K562 (cell line): Measurements from ENCODE around the gene MAGEA4. TPM values are rescaled to one million over a fixed set of nuclear protein-coding genes. Genes with fewer than 3 reads are reported as not detected.

ENCODE experiments used
- ATAC-seq: fragments of 200-7000 bp; cut with Tn5 transposase; 3 replicates; pipeline ENCODE4 v1.9.1; 2020; ENCODE audit warnings: moderate library complexity
- BruUV-seq: library from RNA; stranded (reverse); fragments of 400-500 nt; replicated peaks from 2 replicates; lab custom pipeline; 2021; lab: Mats Ljungman, UMichigan
- CTCF ChIA-PET: fragments of 300-600 bp; formaldehyde crosslinking; extraction: SDS; loops from one replicate; lab custom pipeline; 2021; ENCODE audit warnings: low intra/inter-chr PET ratio; lab: Yijun Ruan, JAX
- POLR2A ChIA-PET: fragments of 300-600, 350-650 bp; sonication (Branson Sonifier 250); formaldehyde crosslinking; extraction: SDS; loops from one replicate; lab custom pipeline; 2021; ENCODE audit warnings: antibody characterized with exemption, inconsistent platforms; lab: Yijun Ruan, JAX
- DNase-seq, 4 experiments: peaks; one replicate each; pipeline versions ENCODE4 v3.0.0 to v3.0.0-alpha.2; 2011 to 2018; ENCODE audit warnings: low spot score in 3 of 4, mixed read lengths in 3 of 4; ENCODE audit errors: extremely low read depth in 1 of 4
- FAIRE-seq: peaks from 2 replicates; lab custom pipeline; 2011; peaks lifted over from hg19 to GRCh38; lab: Jason Lieb, UNC
- H2AFZ ChIP-seq: 2 replicates; pipeline ENCODE4 v1.6.0; 2011; ENCODE audit warnings: low read depth, low read length, control low read depth, inconsistent platforms
- H3K27ac ChIP-seq: fragments of 200-600 bp; 3 replicates; pipeline ENCODE4 v1.8.0; 2011; ENCODE audit warnings: low read depth, mild to moderate bottlenecking, control low read depth, inconsistent platforms, low read length, moderate library complexity, mixed read lengths; ENCODE audit errors: extremely low read depth
- H3K27me3 ChIP-seq, 2 experiments: fragments of 300-600 bp in 1 of 2; 2 replicates in 1 of 2; 3 replicates in 1 of 2; pipeline versions ENCODE4 v1.6.0 to v1.8.0; 2011; ENCODE audit warnings: inconsistent platforms in 2 of 2, low read length in 2 of 2, mild to moderate bottlenecking in 1 of 2, mixed read lengths in 1 of 2, moderate library complexity in 1 of 2; ENCODE audit not compliant: control insufficient read depth in 2 of 2, insufficient read depth in 2 of 2
- H3K36me3 ChIP-seq: fragments of 300-600 bp; 3 replicates; pipeline ENCODE4 v1.8.0; 2011; ENCODE audit warnings: mild to moderate bottlenecking, low read length, inconsistent platforms; ENCODE audit not compliant: control insufficient read depth, insufficient read depth
- H3K4me1 ChIP-seq, 2 experiments: fragments of 200-600 bp in 1 of 2; replicated peaks in 1 of 2; 2 replicates in 1 of 2; 3 replicates in 1 of 2; pipeline versions ENCODE4 v1.5.1 to v1.8.0; 2011; ENCODE audit warnings: inconsistent platforms in 2 of 2, low read length in 2 of 2, mild to moderate bottlenecking in 1 of 2, mixed read lengths in 1 of 2, moderate library complexity in 1 of 2; ENCODE audit not compliant: control insufficient read depth in 2 of 2, insufficient read depth in 2 of 2
- H3K4me2 ChIP-seq: 2 replicates; pipeline ENCODE4 v1.6.1; 2011; ENCODE audit warnings: low read length, control low read depth, inconsistent platforms, mixed read lengths; ENCODE audit not compliant: insufficient read depth
- H3K4me3 ChIP-seq: fragments of 200-600 bp; sonication (generic), shearing (Covaris generic); 2 replicates; pipeline ENCODE4 v1.5.1; 2016; ENCODE audit warnings: control low read depth, inconsistent platforms
- H3K79me2 ChIP-seq: fragments of 200-600 bp; 3 replicates; pipeline ENCODE4 v1.8.0; 2011; ENCODE audit warnings: low read length, inconsistent platforms; ENCODE audit not compliant: control insufficient read depth, insufficient read depth
- H3K9ac ChIP-seq, 2 experiments: 2 replicates each; pipeline versions ENCODE4 v1.6.0 to v1.6.1; 2011; ENCODE audit warnings: low read depth in 2 of 2, low read length in 2 of 2, control low read depth in 1 of 2, inconsistent platforms in 1 of 2, mild to moderate bottlenecking in 1 of 2, mixed read lengths in 1 of 2; ENCODE audit not compliant: insufficient read depth in 1 of 2
- H3K9me1 ChIP-seq: one replicate; pipeline ENCODE4 v1.6.0; 2011; ENCODE audit warnings: inconsistent platforms, mild to moderate bottlenecking, low read length, moderate library complexity; ENCODE audit not compliant: control insufficient read depth, insufficient read depth
- H3K9me3 ChIP-seq: replicated peaks from 2 replicates; pipeline ENCODE4 v1.5.1; 2011; ENCODE audit warnings: low read depth, low read length, inconsistent platforms; ENCODE audit not compliant: control insufficient read depth, insufficient read depth
- H4K20me1 ChIP-seq: replicated peaks from 2 replicates; pipeline ENCODE4 v1.6.1; 2011; ENCODE audit warnings: low read length, inconsistent platforms, mixed read lengths; ENCODE audit not compliant: control insufficient read depth, insufficient read depth
- ADNP ChIP-seq: fragments of 200-800 bp; sonication (Bioruptor generic); IDR thresholded peaks from 2 replicates; pipeline ENCODE4 v1.6.1; 2016; ENCODE audit warnings: missing genetic modification characterization, missing compliant biosample characterization
- ARNT ChIP-seq, 2 experiments: fragments of 450-650 bp; IDR thresholded peaks; 2 replicates each; pipeline ENCODE4 v1.6.1; 2016; ENCODE audit warnings: mild to moderate bottlenecking in 1 of 2
- ASH1L ChIP-seq: fragments of 450-650 bp; IDR thresholded peaks from 2 replicates; pipeline ENCODE4 v1.6.1; 2018; ENCODE audit warnings: borderline replicate concordance, mild to moderate bottlenecking, low read depth; ENCODE audit not compliant: partially characterized antibody
- BDP1 ChIP-seq: IDR thresholded peaks from 3 replicates; pipeline ENCODE4 v1.6.1; 2011; ENCODE audit not compliant: insufficient read length, insufficient read depth
- CBX3 ChIP-seq, 2 experiments: IDR thresholded peaks; 1 replicate in 1 of 2; 2 replicates in 1 of 2; pipeline ENCODE4 v1.6.1; 2012; ENCODE audit warnings: inconsistent platforms in 2 of 2, low read length in 2 of 2, borderline replicate concordance in 1 of 2, control low read depth in 1 of 2
- CXXC5 ChIP-seq: fragments of 250-450 bp; sonication (Bioruptor Pico); IDR thresholded peaks from 2 replicates; pipeline ENCODE4 v1.8.0; 2022; ENCODE audit warnings: inconsistent platforms, mild to moderate bottlenecking, moderate library complexity
- ELF4 ChIP-seq: fragments of 450-650 bp; formaldehyde crosslinking; IDR thresholded peaks from 2 replicates; pipeline ENCODE4 v1.4.0; 2022; ENCODE audit warnings: missing genetic modification characterization
- HCFC1 ChIP-seq: IDR thresholded peaks from 2 replicates; pipeline ENCODE4 v1.6.1; 2012; ENCODE audit warnings: low read depth, low read length, improper control_type of control experiment
- KAT7 ChIP-seq: sonication (generic); formaldehyde crosslinking; IDR thresholded peaks from 2 replicates; pipeline ENCODE4 v1.8.0; 2022; ENCODE audit warnings: missing genetic modification reagents, mild to moderate bottlenecking, borderline replicate concordance
- MIER1 ChIP-seq: fragments of 450-650 bp; IDR thresholded peaks from 2 replicates; pipeline ENCODE4 v1.6.1; 2016; ENCODE audit warnings: antibody characterized with exemption, mild to moderate bottlenecking, low read depth
- PBX2 ChIP-seq, 2 experiments: IDR thresholded peaks in 1 of 2; conservative IDR thresholded peaks in 1 of 2; 2 replicates each; pipeline ENCODE4 v1.6.1; 2016; ENCODE audit warnings: low read depth in 2 of 2, mild to moderate bottlenecking in 1 of 2, missing compliant biosample characterization in 1 of 2, missing genetic modification characterization in 1 of 2, moderate library complexity in 1 of 2
- RFX7 ChIP-seq: fragments of 250-450 bp; sonication (Bioruptor Pico); IDR thresholded peaks from 2 replicates; pipeline ENCODE4 v1.5.1; 2021; ENCODE audit warnings: mild to moderate bottlenecking
- SP2 ChIP-seq: IDR thresholded peaks from 2 replicates; pipeline ENCODE4 v1.6.1; 2011; ENCODE audit warnings: mild to moderate bottlenecking, low read depth, low read length, moderate library complexity; ENCODE audit not compliant: poor library complexity, severe bottlenecking; ENCODE audit errors: extremely low read depth
- SUPT5H ChIP-seq: fragments of 450-650 bp; IDR thresholded peaks from 2 replicates; pipeline ENCODE4 v1.6.1; 2016
- TEAD2 ChIP-seq: fragments of 450-650 bp; IDR thresholded peaks from 2 replicates; pipeline ENCODE4 v1.6.1; 2016; ENCODE audit warnings: missing genetic modification characterization, control low read depth, missing compliant biosample characterization
- WGBS: fragments of 100-300 bp; shearing (Covaris generic); methylation state at CpG from one replicate; pipeline ENCODE4 v1.1.6; 2016; ENCODE audit warnings: low coverage, mixed read lengths; ENCODE audit not compliant: insufficient coverage; ENCODE audit errors: missing lambda C conversion rate; 5-methylcytosine and 5-hydroxymethylcytosine counted together
- in situ Hi-C: fragments of 300-500 bp; cut with MboI; formaldehyde crosslinking; loops from 4 replicates; pipeline ENCODE4 v1.15.0; 2018; ENCODE audit warnings: inconsistent platforms, mixed read lengths
- intact Hi-C: fragments of 100-400 bp; cut with micrococcal nuclease; formaldehyde crosslinking; loops from 2 replicates; pipeline ENCODE4 v1.14.2; 2022
- polyA plus RNA-seq, 8 experiments: library from polyadenylated mRNA; depleted of rRNA in 4 of 8; stranded (reverse) in 5 of 8; unstranded in 3 of 8; fragments of >200 nt; fragmentation: Nextera tagmentation in 2 of 8; fragmentation: Illumina TruSeq in 1 of 8; extraction: Ambion mirVana in 2 of 8; extraction: Trizol in 1 of 8; gene quantifications; 2 replicates each; pipeline versions ENCODE4 v1.2.1 to v1.2.3, GENCODE V29; 2011 to 2014; ENCODE audit warnings: inconsistent platforms in 1 of 8, missing spikeins in 1 of 8
- total RNA-seq, 7 experiments: library from RNA; depleted of rRNA in 6 of 7; stranded (reverse); fragments of >200 nt in 6 of 7; fragmentation: Illumina TruSeq in 2 of 7; extraction: Trizol in 2 of 7; gene quantifications; 2 replicates each; pipeline versions ENCODE4 v1.2.1 to v1.2.3, GENCODE V29; 2011 to 2021; ENCODE audit warnings: low replicate concordance in 1 of 7
- TF ChIP-seq, protein P1 (sequence below): IDR thresholded peaks from 2 replicates; pipeline ENCODE4 v1.6.1; 2014; ENCODE audit warnings: antibody characterized with exemption
- TF ChIP-seq, protein P2 (sequence below): fragments of 250-450 bp; sonication (Bioruptor Pico); IDR thresholded peaks from 2 replicates; pipeline ENCODE4 v1.4.0; 2020; ENCODE audit warnings: mild to moderate bottlenecking, moderate library complexity, borderline replicate concordance

Gene MAGEA4
- total and polyA plus RNA-seq, 9 of the 15 experiments (the other 6 are each of a cell fraction or from before 2014, with no cell fraction given), result 0.42 to 1.9 (median 0.69) TPM

GRCh38 chrX:151962034-151962433 is 49.3 kb downstream of the MAGEA4 start:
- Histone ChIP-seq H3K4me2 (no peak overlapping the region), H3K4me1 (no peaks in the 10 kb centered on the region; a peak in 1 of 5 replicates), H3K79me2 (no peaks in the 10 kb centered on the region), H3K9me1 (no peaks in the 10 kb centered on the region), H3K9me3 (no peaks in the 10 kb centered on the region), H3K9ac (no peak overlapping the region), H3K27ac (no peak overlapping the region), H2AFZ (no peak overlapping the region), H3K27me3 (no peaks in the 10 kb centered on the region), H3K36me3 (peaks cover 78% of the 10 kb centered on the region), H4K20me1 (no peaks in the 10 kb centered on the region; the same call in 1 of the 2 replicates), H3K4me3 (no peak overlapping the region)
- in situ Hi-C loops, result no loop called here
- ChIA-PET POLR2A (interaction anchor here (0.6 to 1.4 kb wide), 3 partner anchors 13 to 218 kb away, joined by 3 to 4 read pairs (median 3); partner anchors contain the start of gene GABRE), CTCF (no interaction called here)
- BruUV-seq, result no TSS peak
- no peak for FAIRE-seq
- intact Hi-C loops, result no loop called here
- DNase-seq, result no peak
- 100% methylated on average over 4 of the region's 5 CpGs for WGBS
- ATAC-seq, result no peak
- TF ChIP-seq BDP1 (no peak), ARNT (IDR thresholded peaks at IDR 0.05) (no peak), CBX3 (IDR thresholded peaks at IDR 0.05; ENCODE audit: borderline replicate concordance in 1 of 2, low read length in 2 of 2) (no peak), MIER1 (no peak), SUPT5H (no peak), HCFC1 (no peak), RFX7 (CRISPR knock-in tag) (no peak), SP2 (no peak), ASH1L (no peak), ELF4 (CRISPR knock-in tag) (no peak), TEAD2 (tag) (no peak), ADNP (tag) (no peak), KAT7 (CRISPR knock-in tag) (no peak), CXXC5 (CRISPR knock-in tag) (no peak), PBX2 (CRISPR knock-in tag; IDR thresholded peaks at IDR 0.05; ENCODE audit: low read depth) (no peak), PBX2 (tag; conservative IDR thresholded peaks at IDR 0.05; ENCODE audit: low read depth) (no peak)
- TF ChIP-seq, protein P1, sequence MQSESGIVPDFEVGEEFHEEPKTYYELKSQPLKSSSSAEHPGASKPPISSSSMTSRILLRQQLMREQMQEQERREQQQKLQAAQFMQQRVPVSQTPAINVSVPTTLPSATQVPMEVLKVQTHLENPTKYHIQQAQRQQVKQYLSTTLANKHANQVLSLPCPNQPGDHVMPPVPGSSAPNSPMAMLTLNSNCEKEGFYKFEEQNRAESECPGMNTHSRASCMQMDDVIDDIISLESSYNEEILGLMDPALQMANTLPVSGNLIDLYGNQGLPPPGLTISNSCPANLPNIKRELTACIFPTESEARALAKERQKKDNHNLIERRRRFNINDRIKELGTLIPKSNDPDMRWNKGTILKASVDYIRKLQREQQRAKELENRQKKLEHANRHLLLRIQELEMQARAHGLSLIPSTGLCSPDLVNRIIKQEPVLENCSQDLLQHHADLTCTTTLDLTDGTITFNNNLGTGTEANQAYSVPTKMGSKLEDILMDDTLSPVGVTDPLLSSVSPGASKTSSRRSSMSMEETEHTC, result no peak
- TF ChIP-seq, protein P2, sequence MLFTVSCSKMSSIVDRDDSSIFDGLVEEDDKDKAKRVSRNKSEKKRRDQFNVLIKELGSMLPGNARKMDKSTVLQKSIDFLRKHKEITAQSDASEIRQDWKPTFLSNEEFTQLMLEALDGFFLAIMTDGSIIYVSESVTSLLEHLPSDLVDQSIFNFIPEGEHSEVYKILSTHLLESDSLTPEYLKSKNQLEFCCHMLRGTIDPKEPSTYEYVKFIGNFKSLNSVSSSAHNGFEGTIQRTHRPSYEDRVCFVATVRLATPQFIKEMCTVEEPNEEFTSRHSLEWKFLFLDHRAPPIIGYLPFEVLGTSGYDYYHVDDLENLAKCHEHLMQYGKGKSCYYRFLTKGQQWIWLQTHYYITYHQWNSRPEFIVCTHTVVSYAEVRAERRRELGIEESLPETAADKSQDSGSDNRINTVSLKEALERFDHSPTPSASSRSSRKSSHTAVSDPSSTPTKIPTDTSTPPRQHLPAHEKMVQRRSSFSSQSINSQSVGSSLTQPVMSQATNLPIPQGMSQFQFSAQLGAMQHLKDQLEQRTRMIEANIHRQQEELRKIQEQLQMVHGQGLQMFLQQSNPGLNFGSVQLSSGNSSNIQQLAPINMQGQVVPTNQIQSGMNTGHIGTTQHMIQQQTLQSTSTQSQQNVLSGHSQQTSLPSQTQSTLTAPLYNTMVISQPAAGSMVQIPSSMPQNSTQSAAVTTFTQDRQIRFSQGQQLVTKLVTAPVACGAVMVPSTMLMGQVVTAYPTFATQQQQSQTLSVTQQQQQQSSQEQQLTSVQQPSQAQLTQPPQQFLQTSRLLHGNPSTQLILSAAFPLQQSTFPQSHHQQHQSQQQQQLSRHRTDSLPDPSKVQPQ (CRISPR knock-in tag), result no peak
